GM12864 (cell line): ENCODE results near the gene MRPL20.
"Not testable (repeated sequence)": the region's sequence is repeated elsewhere in the genome, so short reads cannot be mapped to it uniquely, and the experiment has no call there.

Experiments
- DNase-seq: peaks from one replicate; pipeline ENCODE4 v3.0.0-alpha.2; 2011; ENCODE audit warnings: low read depth
- H3K4me3 ChIP-seq: 2 replicates; pipeline ENCODE4 v1.5.1; 2011; ENCODE audit warnings: mild to moderate bottlenecking, low read depth, low read length, control low read depth
- TF ChIP-seq, protein P1 (sequence below): IDR thresholded peaks from 2 replicates; pipeline ENCODE4 v1.5.1; 2011; ENCODE audit warnings: low read depth, mild to moderate bottlenecking, moderate library complexity, low read length, control low read depth, inconsistent platforms; ENCODE audit errors: missing control alignments

MRPL20 gene

DNA sequence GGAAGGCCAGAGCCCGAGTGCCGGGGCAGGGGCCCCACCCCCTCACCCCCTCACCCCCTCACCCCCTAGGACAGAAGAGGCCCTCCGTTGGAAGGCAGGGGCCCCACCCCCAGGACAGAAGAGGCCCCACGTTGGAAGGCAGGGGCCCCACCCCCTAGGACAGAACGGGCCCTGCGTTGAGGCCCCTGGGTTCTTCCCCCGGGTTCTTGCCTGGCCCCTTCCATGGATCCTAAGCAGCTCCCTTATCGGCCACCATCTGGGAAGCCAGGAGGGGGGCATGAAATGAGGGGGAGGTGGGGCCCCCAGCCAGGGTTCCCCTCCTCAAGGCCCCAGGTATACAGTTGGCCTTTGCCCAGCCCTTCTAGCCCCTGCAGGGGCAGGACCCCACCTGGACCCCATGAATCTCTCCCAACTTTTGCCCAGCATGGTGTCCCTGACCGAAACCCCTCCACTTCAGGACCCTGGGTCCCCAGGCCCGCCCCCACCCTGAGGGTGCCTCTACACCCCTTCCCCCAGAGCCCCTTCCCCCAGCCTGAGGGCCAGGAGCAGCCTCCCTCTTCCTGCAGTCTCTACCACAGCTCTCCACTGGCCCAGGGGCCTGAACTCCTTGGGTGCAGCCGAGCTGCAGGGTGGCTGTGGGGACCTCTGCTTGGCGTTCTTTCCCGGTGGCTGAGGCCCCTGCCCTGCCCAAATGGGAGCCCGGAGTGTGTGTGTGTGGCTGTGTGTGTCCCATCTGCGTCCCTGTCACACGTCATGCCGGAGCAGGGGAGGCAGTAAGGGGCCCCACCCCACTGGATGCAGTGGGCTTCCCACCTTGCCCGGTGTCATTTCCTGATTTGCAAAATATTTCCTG, 24.1 kb upstream of the MRPL20 start:
- TF ChIP-seq, protein P1, sequence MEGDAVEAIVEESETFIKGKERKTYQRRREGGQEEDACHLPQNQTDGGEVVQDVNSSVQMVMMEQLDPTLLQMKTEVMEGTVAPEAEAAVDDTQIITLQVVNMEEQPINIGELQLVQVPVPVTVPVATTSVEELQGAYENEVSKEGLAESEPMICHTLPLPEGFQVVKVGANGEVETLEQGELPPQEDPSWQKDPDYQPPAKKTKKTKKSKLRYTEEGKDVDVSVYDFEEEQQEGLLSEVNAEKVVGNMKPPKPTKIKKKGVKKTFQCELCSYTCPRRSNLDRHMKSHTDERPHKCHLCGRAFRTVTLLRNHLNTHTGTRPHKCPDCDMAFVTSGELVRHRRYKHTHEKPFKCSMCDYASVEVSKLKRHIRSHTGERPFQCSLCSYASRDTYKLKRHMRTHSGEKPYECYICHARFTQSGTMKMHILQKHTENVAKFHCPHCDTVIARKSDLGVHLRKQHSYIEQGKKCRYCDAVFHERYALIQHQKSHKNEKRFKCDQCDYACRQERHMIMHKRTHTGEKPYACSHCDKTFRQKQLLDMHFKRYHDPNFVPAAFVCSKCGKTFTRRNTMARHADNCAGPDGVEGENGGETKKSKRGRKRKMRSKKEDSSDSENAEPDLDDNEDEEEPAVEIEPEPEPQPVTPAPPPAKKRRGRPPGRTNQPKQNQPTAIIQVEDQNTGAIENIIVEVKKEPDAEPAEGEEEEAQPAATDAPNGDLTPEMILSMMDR: no peak
- no peak overlapping the region for H3K4me3 ChIP-seq
- DNase-seq: no peak

DNA sequence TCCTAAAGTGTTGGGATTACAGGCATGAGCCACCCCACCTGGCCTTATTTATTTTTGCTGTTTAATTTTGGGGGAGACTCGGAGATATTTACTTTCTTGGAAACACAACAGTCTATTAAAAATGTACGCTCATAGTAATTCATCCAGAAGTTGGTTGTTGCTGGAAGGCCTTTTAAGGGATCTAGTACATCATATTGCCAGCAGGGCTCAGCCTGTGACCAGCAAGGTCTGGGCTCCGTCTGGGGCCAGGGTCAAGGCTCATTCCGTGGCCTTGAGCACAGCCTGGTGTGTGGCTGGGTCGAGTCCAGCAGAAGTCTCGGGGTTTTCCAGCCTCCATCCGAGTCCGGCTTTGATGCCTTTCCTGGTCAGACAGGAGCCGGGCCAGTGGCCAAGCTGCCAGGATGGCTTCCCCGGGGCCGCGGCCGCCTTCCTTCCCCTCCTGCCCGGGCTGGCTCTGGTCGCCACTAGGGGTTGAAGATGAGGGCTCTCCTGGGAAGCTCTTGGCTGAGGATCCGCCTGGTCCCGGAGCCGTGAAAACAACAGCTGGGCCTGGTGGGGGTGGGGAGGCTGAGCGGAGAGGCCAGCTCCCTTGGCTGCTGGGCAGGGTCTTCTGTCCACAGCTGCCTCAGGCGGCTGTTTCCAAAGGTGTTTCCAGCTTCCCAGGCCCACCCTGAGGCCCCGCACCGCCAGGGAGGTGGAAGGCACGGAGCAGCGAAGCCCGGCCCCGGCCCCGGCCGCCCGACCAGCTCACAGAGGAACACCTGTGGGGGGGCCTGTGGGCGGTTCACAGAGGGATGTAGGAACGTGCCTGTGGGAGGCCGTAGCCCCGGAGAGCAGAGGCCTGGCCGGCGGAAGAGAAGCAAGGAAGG, 23.3 kb upstream of the MRPL20 start:
- TF ChIP-seq, protein P1: no peak
- no peak for DNase-seq
- no peak overlapping the region for H3K4me3 ChIP-seq

DNA sequence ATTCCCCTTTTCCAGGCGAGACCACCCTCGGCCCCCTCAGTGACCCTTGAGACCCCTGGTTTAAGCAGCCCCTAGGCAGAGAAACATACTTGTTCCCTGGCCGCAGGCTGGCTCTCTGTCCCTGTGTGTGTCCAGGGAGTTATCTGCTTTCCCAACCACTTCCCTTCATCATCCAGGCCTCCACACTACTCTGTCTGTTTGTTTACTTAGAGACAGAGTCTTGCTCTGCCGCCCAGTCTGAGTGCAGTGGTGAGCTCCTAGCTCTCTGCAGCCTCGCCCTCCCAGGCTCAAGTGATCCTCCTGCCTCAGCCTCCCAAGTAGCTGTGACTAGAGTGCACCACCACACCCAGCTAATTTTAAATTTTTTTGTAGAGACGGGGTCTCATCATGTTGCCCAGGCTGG, 22.6 kb upstream of the MRPL20 start:
- no peak overlapping the region for H3K4me3 ChIP-seq
- TF ChIP-seq, protein P1: no peak
- DNase-seq: no peak

DNA sequence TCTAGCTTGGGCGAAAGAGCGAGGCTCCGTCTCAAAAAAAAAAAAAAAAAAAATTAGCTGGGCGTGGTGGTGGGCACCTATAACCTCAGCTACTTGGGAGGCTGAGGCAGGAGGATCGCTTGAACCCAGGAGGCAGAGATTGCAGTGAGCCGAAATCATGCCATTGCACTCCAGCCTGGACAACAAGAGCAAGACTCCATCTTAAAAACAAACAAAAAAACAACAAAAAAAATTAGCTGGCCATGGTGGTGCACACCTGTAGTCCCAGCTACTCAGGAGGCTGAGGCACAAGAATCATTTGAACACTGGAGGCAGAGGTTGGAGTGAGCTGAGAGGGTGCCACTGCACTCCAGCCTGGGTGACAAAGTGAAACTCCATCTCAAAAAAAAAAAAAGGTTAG, 21.9 kb upstream of the MRPL20 start:
- not testable (repeated sequence) for H3K4me3 ChIP-seq, DNase-seq

DNA sequence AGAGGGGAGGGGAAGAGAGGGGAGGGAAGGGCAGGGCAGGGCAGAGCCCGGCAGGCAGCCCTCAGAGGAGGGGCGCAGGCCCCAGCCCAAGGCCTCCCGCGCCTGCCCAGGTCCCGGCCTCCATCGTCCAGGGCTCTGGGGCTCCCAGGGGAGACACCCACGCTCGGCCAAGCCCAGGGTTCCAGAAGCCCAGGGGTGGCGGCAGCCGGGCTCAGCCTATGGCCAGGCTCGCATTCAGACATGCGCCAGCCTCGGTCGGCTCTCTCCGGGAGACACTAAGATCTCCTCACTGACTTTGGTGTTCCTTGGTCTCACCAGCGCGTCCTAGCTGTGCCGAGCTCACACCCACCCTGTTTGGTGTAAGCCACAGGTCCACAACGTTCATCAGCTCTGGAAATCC, 21.1 kb upstream of the MRPL20 start:
- TF ChIP-seq, protein P1: no peak
- no peak overlapping the region for H3K4me3 ChIP-seq
- no peak for DNase-seq

DNA sequence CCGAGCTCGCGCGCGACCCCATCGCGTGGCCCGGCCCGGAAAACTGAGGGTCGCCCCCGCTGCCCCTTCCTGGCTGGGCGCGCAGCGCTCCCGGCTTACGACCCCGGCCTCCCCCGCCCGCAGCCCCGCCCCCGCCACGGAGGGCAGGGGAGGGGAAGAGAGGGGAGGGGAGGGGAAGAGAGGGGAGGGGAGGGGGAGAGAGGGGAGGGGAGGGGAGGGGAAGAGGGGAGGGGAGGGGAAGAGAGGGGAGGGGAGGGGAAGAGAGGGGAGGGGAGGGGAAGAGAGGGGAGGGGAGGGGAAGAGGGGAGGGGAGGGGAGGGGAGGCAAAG, 20.7 kb upstream of the MRPL20 start:
- DNase-seq: no peak
- TF ChIP-seq, protein P1: no peak
- no peak overlapping the region for H3K4me3 ChIP-seq

DNA sequence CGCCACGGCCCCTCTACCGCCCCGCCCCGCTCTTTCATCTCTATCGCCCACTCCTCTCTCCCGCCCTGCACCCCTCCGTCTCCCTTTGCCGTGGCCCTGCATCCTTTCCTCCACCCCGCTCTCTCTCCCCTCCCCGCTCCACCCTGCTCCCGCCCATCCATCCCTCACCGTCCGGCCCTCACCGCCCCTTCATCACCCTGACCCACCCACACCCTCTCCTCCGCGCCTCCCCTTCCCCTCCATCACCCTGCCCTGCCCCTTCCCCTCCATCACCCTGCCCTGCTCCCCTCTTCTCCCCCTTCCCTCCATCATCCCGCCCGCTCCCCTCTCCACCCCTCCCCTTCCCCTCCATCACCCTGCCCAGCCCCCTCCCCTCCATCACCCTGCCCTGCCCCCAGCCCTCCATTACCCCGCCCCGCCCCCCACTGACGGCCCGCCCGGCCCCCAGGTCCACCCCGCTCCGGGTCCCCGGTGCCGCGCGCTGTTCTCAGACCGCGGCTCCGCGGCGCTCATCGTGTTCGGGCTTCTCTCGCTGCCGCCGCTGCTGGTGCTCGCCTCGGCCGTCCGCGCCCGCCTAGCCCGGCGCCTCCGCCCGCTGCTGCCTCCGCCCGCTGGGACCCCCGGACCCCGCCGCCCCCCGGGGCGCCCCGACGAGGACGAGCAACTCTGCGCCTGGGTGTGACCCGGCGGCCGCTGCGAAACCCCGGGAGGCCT, 20.2 kb upstream of the MRPL20 start:
- TF ChIP-seq, protein P1: no peak
- H3K4me3 ChIP-seq: no peak overlapping the region
- no peak for DNase-seq
